Chondrocyte (in vitro differentiated cells): Measurements from ENCODE around the gene PTTG1IP. TPM values are rescaled to one million over a fixed set of nuclear protein-coding genes. Genes with fewer than 3 reads are reported as not detected.
"Not testable (repeated sequence)": the region's sequence is repeated elsewhere in the genome, so short reads cannot be mapped to it uniquely, and the experiment has no call there.

Experiments used
- DNase-seq: peaks from one replicate; pipeline ENCODE4 v3.0.0; 2021; ENCODE audit warnings: mixed read lengths, low spot score
- H3K27ac Mint-ChIP-seq: one replicate; pipeline ENCODE4 v1.8.0; 2021; ENCODE audit warnings: mild to moderate bottlenecking, moderate library complexity, mixed read lengths; ENCODE audit not compliant: unreplicated experiment
- H3K27me3 Mint-ChIP-seq: 2 replicates; pipeline ENCODE4 v1.8.0; 2021; ENCODE audit warnings: low read depth, mixed read lengths
- H3K36me3 Mint-ChIP-seq: 2 replicates; pipeline ENCODE4 v1.8.0; 2021; ENCODE audit warnings: low read depth, mixed read lengths
- H3K4me1 Mint-ChIP-seq: 2 replicates; pipeline ENCODE4 v1.8.0; 2021; ENCODE audit warnings: low read depth, mild to moderate bottlenecking, mixed read lengths
- H3K4me3 Mint-ChIP-seq: one replicate; pipeline ENCODE4 v1.8.0; 2021; ENCODE audit warnings: mild to moderate bottlenecking, moderate library complexity, mixed read lengths; ENCODE audit not compliant: unreplicated experiment
- H3K9me3 Mint-ChIP-seq: 2 replicates; pipeline ENCODE4 v1.8.0; 2021; ENCODE audit warnings: low read depth, mixed read lengths
- total RNA-seq: library from RNA; stranded (reverse); gene quantifications from 3 replicates; pipeline ENCODE4 v1.2.1, GENCODE V29; 2021
- TF ChIP-seq, protein P1 (sequence below): fragments of 200-600 bp; sonication (generic); IDR thresholded peaks from 2 replicates; pipeline ENCODE4 v1.5.0; 2021; ENCODE audit warnings: antibody characterized with exemption, mild to moderate bottlenecking, moderate library complexity

Gene PTTG1IP
- total RNA-seq, 1 donor from 2014 or later: 329 TPM

DNA sequence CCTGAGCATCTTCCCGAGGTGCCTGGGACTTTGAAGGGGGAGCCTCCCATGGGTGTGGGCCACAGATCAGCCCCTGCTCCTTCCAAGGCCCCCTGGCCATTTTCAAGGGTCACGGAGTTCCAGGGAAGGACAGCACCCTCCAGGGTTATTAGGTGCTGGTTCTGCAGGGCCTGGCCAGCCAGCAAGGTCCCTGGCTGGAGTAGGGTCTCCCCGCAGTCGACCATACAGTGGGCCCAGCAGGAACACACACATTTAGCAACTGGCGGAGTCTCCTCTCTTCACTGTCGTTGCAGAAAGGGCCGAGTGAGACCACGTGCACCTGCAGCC lies 37.9 kb downstream of the PTTG1IP start:
- Mint-ChIP-seq H3K9me3 (no peaks in the 10 kb centered on the region), H3K27ac (no peak overlapping the region), H3K4me3 (no peak overlapping the region), H3K4me1 (peaks cover 9% of the 10 kb centered on the region), H3K27me3 (peaks cover 4% of the 10 kb centered on the region), H3K36me3 (no peaks in the 10 kb centered on the region)
- TF ChIP-seq, protein P1, sequence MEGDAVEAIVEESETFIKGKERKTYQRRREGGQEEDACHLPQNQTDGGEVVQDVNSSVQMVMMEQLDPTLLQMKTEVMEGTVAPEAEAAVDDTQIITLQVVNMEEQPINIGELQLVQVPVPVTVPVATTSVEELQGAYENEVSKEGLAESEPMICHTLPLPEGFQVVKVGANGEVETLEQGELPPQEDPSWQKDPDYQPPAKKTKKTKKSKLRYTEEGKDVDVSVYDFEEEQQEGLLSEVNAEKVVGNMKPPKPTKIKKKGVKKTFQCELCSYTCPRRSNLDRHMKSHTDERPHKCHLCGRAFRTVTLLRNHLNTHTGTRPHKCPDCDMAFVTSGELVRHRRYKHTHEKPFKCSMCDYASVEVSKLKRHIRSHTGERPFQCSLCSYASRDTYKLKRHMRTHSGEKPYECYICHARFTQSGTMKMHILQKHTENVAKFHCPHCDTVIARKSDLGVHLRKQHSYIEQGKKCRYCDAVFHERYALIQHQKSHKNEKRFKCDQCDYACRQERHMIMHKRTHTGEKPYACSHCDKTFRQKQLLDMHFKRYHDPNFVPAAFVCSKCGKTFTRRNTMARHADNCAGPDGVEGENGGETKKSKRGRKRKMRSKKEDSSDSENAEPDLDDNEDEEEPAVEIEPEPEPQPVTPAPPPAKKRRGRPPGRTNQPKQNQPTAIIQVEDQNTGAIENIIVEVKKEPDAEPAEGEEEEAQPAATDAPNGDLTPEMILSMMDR: no peak
- DNase-seq: no peak

DNA sequence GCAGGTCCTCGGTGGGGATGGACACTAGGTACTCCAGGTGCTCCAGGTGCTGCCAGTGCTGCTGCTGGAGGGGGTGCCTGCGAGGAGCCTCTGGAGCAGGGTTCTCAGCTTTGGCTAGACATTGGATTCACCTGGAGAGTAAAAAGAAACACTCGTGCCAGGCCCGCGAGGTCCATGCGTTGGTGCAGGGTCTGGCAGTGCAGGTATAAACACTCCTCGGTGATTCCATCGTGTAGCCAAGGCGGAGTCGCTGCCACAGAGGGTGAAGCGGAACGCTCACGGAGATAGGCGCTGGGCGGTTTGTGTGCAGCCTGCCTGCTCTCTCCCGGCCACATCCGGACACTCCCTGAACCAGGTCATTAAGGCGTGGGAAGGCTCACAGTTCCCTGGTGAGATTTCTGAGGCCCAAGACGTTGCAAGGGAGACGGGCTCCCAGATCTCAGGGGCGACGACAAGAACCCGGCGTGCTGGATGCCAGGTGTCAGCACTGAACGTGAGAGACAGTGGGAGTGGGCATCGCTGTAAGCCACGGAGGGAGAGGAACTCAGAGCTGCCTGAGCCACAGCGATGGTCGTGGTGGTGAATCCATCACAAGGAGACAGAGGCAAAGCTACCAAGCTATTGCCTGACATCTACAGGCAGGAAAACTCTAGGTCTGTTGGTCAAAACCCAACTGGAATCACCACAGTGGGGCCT lies 38.4 kb downstream of the PTTG1IP start:
- no peak overlapping the region for H3K27ac Mint-ChIP-seq
- H3K4me1 Mint-ChIP-seq: peaks cover 9% of the 10 kb centered on the region
- peaks cover 4% of the 10 kb centered on the region for H3K27me3 Mint-ChIP-seq
- DNase-seq: no peak
- H3K4me3 Mint-ChIP-seq: no peak overlapping the region
- no peaks in the 10 kb centered on the region for H3K36me3 Mint-ChIP-seq
- TF ChIP-seq, protein P1: peak; percentile 18
- H3K9me3 Mint-ChIP-seq: no peaks in the 10 kb centered on the region

DNA sequence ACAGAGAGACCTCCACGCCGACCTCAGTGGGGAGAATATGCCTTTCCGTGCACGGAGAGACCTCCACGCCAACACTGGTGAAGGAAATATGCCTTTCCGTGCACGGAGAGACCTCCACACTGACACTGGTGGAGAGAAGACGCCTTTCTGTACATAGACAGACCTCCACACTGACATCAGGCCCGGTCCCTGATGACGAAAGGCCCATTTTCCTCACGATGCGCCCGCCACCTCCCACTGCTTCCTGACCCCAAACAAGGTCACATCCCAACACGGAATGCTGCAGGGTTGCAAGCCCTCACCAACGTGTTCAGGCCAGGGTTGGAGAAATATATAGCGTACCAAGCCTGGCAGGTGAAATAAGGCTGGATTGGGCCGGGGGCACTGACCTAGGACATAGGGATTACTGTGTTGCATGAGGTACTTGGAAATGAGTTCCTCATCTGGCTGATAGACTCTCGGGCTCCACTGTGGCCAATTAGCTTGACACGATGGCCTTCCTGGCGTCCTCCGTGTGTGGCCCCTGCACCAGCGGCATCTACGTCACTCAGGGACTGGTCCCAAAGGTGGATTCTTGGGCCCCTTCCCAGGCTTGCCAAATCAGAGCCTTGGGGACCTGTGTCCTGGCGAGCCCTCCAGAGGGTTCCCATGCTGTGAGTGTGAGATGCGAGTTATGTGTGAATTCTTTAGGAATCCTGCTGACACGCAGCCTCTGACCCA lies 39.1 kb downstream of the PTTG1IP start:
- H3K9me3 Mint-ChIP-seq: peaks cover 6% of the 10 kb centered on the region
- H3K36me3 Mint-ChIP-seq: peaks cover 3% of the 10 kb centered on the region
- peaks cover 7% of the 10 kb centered on the region for H3K27me3 Mint-ChIP-seq
- no peak overlapping the region for H3K27ac Mint-ChIP-seq
- no peak overlapping the region for H3K4me3 Mint-ChIP-seq
- DNase-seq: no peak
- TF ChIP-seq, protein P1: no peak
- peaks cover 9% of the 10 kb centered on the region for H3K4me1 Mint-ChIP-seq

DNA sequence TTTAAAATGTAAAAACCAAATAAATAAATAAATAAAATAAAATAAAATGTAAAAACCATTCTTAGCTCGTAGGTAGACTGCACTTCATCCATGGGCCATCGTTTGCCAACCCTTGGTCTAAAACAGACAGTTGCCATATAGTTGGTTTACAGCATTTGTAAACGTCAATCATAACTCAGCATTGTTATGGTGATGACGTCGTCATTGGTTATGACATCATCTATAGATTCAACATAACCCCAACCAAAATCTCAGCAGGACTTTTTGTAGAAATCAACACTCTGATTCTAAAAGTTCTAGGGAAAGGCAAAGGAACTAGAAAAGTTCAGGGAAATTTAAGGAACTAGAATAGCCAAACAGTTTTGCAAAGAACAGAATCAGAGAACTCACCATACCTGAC lies 39.8 kb downstream of the PTTG1IP start:
- Mint-ChIP-seq H3K4me3 (no peak overlapping the region), H3K9me3 (peaks cover 11% of the 10 kb centered on the region), H3K36me3 (peaks cover 6% of the 10 kb centered on the region), H3K27me3 (peaks cover 7% of the 10 kb centered on the region), H3K4me1 (peaks cover 9% of the 10 kb centered on the region), H3K27ac (no peak overlapping the region)
- DNase-seq: no peak
- TF ChIP-seq, protein P1: no peak

DNA sequence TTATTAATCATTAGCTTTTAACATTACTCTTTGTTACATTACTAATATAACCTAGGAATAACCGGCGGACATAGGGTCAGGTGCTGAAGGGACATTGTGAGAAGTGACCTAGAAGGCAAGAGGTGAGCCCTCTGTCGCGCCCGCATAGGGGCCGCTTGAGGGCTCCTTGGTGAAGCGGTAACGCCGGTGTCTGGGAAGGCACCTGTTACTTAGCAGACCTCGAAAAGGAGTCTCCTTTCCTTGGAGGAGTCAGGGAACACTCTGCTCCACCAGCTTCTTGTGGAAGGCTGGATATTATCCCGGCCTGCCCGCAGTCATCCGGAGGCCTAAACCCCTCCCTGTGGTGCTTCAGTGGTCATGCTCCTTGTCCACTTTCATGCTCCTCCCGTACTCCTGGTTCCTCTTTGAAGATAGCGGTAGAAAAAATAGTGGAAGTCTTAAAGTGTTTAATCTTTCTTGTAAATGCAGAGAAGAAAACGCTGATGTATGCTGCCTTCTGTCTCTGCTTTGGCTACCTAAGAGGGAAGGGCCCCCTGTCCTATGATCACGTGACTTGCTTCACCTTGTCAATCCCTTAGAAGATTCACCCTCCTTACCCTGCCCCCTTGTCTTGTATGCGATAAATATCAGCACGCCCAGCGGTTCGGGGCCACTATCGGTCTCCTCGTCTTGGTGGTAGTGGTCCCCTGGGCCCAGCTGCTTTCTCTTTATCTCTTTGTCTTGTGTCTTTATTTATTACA lies 40.8 kb downstream of the PTTG1IP start:
- H3K27ac Mint-ChIP-seq, H3K4me3 Mint-ChIP-seq, H3K27me3 Mint-ChIP-seq, H3K4me1 Mint-ChIP-seq, DNase-seq: not testable (repeated sequence)
- Mint-ChIP-seq H3K9me3 (peaks cover 21% of the 10 kb centered on the region), H3K36me3 (peaks cover 13% of the 10 kb centered on the region)
